ENCODE data around the gene MED17. TPM values are rescaled to one million over a fixed set of nuclear protein-coding genes. Genes with fewer than 3 reads are reported as not detected.

The MED17 gene
- total RNA-seq, 1 experiment from 2014 or later: 29.0 TPM

DNA sequence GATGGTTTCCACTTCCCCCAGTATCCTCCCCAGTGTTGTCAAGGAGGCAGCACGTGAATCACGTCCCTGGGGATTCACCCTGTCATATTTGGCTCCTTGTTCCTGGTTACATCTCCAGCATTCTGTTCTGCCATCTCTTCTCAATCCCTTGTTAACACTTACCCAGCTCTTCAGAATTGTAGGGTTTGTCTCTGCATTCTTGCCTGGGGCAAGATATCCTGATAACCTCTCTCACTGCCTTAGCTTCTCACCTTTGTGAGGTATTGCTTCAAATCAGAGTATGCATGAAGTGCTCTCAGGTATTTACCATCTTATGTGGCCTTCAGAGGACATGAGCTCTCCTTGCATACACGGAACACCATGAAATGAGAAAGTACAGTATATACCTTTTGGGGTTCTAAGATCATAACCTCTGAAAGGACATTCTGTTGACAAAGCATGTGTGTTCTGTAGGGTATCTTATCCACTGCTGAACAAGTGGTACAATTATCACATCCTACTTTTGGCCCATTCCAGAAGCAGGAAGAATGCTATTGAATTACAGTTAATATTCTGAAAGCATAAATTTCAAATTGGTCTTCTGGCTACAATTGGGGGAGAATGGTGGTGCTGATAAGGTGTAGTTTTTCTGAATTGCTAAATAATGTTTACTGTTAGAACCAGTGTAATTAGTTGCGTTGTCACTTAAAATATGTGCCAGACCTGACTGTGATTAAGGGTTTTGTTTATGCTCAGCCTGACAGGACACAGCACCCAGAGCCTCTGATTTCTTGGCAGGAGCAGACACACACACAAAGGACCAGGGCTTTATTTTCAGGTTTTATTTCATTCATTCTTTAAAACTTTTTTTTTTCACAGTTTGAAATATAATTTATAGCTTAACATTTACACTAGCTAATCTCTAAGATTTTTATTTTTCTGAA lies 33.6 kb downstream of the MED17 start:
- Histone ChIP-seq H3K27ac (no peak overlapping the region), H3K9me3 (replicated peaks) (no peaks in the 10 kb centered on the region), H3K36me3 (peaks cover 14% of the 10 kb centered on the region), H3K4me3 (no peak overlapping the region), H3K4me1 (no peaks in the 10 kb centered on the region), H3K27me3 (no peaks in the 10 kb centered on the region)
- DNase-seq: no peak

DNA sequence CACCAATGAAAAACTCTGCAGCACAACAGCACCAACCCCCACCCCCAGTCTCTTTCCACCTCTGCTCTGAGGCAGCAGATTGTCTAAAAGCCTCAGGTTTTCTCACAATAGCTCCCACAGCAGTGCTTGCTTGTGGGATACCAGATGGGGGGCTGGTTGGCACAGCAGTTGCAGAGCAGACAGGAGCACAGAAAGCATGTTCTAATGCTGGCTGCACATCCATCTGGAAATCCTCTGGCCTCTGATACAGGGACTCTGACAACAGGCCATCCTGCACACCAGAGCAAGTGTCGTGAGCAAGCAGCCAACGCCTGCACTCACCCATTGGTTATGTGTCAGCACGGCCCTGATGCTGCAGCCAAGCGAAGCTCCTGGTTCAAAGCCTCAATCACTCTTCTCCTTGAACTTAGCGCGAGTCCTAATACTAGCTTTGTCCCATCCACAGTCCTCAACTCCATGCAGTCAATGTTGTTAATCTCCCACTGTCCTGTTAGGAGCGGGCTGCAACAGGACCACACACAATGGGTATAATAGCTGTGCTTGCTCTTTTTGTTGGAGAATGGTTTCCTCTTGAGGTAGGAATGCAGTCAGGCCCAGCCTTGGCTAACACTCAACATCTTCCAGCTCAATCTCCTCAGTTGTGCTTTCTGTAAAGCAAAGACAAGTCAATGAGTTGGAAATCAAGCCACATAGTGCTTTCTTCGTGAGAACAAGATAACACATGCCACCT lies 36.0 kb downstream of the MED17 start:
- no peak for DNase-seq
- Histone ChIP-seq H3K36me3 (no peaks in the 10 kb centered on the region), H3K4me1 (no peaks in the 10 kb centered on the region), H3K27me3 (no peaks in the 10 kb centered on the region), H3K9me3 (replicated peaks) (no peaks in the 10 kb centered on the region), H3K4me3 (no peak overlapping the region), H3K27ac (no peak overlapping the region)

DNA sequence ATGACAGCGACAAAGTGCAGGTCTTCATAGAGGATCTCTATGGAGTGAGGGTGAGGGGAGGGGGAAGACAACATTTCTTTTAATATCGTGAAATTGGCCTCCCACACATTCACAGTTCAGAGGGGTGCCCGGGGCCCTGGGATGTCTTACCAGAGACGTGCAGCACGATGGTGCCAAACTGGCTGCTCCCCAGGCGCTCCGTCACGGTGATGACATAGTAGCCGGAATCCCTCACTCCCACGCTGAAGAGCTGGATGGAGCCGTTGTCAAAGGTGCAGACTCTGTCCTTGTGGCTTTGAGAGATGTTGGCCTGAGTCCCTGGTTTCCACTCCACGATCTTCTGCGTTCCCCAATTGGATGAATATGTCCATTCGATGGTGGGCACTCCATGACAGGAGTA lies 36.8 kb downstream of the MED17 start:
- no peak for DNase-seq
- H3K4me1 ChIP-seq: no peaks in the 10 kb centered on the region
- no peaks in the 10 kb centered on the region for H3K36me3 ChIP-seq
- H3K4me3 ChIP-seq: no peak overlapping the region
- no peaks in the 10 kb centered on the region for H3K9me3 ChIP-seq (replicated peaks)
- no peaks in the 10 kb centered on the region for H3K27me3 ChIP-seq
- H3K27ac ChIP-seq: no peak overlapping the region

DNA sequence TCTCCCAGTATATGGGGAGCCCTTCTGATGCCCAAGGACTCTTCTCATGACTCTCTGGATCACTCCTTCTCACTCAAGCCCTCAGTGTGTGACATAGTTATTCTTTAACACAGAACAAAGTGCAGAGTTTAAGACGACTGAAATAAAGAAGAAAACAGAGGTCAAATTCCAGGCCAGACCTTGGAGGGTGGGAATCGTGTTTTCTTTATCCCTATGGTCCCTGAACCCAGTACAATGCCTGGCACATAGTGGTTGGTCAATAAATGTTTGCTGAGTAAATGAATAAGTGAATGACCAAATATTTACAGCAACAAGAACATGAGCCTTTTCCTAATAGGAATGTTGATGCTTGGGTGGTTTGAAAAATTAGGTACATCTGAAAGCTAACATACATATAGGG lies 37.5 kb downstream of the MED17 start:
- Histone ChIP-seq H3K36me3 (no peaks in the 10 kb centered on the region), H3K4me1 (no peaks in the 10 kb centered on the region), H3K27ac (no peak overlapping the region), H3K9me3 (replicated peaks) (no peaks in the 10 kb centered on the region), H3K4me3 (no peak overlapping the region), H3K27me3 (no peaks in the 10 kb centered on the region)
- no peak for DNase-seq

DNA sequence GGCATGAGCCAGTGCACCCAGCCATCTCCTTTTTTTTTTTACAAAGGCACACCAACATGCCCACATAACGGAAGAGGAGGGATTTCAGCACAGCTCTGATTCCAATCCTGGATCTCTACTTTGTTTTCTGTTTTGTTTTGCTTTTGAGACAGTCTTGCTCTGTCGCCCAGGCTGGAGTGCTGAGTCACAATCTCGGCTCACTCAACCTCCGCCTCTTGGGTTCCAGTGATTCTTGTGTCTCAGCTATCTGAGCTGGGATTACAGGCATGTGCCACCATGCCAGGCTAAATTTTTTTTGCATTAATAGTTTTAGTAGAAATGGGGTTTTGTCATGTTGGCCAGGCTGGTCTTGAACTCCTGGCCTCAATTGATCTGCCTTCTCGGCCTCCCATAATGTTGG lies 38.3 kb downstream of the MED17 start:
- Histone ChIP-seq H3K36me3 (no peaks in the 10 kb centered on the region), H3K4me3 (no peak overlapping the region), H3K27ac (no peak overlapping the region), H3K9me3 (replicated peaks) (no peaks in the 10 kb centered on the region), H3K27me3 (no peaks in the 10 kb centered on the region), H3K4me1 (no peaks in the 10 kb centered on the region)
- DNase-seq: no peak

DNA sequence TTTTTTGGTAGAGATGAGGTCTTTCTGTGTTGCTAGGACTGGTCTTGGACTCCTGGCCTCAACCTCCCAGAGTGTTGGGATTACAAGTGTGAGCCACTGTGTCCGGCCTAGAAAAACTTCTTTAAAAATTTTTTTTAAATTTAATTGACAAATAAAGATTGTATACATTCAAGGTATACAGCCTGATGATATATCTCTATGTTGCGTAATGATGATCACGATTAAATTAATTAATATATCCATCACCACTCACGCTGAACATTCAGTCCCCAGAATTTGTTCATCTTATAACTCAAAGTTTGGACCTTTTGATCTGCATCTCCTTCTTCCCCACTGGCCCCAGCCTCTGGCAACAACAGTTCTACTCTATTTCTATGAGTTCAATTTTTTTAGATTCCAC lies 39.1 kb downstream of the MED17 start:
- Histone ChIP-seq H3K27me3 (no peaks in the 10 kb centered on the region), H3K4me3 (no peak overlapping the region), H3K4me1 (no peaks in the 10 kb centered on the region), H3K36me3 (no peaks in the 10 kb centered on the region), H3K9me3 (replicated peaks) (no peaks in the 10 kb centered on the region), H3K27ac (no peak overlapping the region)
- DNase-seq: no peak

DNA sequence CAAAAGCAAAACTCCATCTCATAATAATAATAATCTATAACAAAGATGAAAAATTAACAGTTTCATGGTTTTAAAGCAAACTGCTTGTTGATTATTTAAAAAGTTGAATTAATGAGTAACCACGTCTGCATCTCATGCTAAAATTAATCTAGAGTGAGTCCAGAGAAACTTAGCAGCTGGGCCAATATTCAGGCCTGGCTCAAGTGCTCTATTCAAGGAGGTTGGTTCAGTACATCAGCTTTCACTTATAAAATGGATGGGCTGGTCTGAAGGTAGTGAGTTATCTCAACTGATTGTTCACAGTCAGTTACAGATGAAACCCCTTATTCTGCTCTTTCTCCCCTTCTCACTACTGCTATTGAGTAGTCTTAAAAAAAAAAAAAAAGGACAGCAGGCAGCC lies 43.3 kb downstream of the MED17 start:
- no peak overlapping the region for H3K4me3 ChIP-seq
- H3K9me3 ChIP-seq (replicated peaks): no peaks in the 10 kb centered on the region
- no peaks in the 10 kb centered on the region for H3K4me1 ChIP-seq
- no peak for DNase-seq
- no peaks in the 10 kb centered on the region for H3K27me3 ChIP-seq
- no peak overlapping the region for H3K27ac ChIP-seq
- H3K36me3 ChIP-seq: no peaks in the 10 kb centered on the region

DNA sequence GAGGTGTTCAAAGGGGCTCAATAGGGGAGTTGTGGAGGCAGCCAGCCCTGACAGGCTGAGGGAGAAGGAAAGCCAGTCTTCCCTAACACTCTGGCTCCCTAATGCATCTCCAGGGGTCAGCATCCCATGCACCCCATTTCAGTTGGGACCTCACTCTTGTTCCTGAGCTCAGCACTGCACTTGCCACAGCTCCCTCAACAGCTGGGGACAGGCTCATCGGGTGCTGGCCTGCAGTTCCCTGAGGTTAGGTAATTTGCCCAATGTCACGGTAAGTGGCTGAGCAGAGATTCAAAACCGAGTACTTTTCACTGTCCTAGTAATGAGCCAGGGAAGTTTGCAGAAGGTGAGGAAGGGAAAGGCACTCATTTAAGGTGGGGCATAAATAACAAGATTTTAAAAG lies 45.5 kb downstream of the MED17 start:
- H3K27ac ChIP-seq: no peak overlapping the region
- no peak overlapping the region for H3K4me3 ChIP-seq
- H3K27me3 ChIP-seq: no peaks in the 10 kb centered on the region
- H3K4me1 ChIP-seq: no peaks in the 10 kb centered on the region
- no peaks in the 10 kb centered on the region for H3K9me3 ChIP-seq (replicated peaks)
- H3K36me3 ChIP-seq: no peaks in the 10 kb centered on the region
- DNase-seq: no peak

DNA sequence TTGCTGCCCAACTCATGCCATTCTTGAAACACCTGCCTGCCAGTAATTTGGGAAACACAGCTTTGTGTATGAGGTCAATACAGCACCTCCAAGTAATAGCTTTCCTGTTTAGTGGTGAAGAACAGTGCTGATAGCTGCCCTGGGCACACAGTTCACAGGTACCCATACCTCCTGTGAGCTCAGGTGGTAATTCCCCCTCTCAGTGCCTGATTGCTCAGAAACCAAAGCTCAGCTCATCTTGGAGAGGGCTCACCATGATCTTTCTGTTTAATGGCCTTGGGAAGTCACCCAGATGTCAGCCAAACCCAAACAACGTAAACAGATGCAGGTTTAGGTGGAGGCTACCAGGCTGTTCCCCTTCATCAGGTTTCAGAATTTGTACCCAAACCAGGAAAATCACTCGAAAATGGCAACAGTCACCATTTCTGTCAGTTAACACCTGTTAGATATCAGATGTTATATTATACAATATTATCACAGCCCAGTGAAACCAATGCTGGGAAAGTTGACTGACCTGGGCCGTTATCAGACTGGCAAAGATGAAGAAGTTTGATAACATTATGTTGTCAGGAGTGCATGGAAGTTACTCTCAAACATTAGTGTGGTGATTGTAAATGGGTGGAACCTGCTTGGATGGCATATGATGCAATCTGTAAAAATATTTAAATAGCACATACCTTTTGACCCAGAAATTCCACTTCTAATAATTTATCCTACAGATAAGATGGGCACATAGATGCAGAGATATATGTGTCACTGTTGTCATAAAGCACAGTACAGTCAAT lies 47.5 kb downstream of the MED17 start:
- no peaks in the 10 kb centered on the region for H3K27me3 ChIP-seq

DNA sequence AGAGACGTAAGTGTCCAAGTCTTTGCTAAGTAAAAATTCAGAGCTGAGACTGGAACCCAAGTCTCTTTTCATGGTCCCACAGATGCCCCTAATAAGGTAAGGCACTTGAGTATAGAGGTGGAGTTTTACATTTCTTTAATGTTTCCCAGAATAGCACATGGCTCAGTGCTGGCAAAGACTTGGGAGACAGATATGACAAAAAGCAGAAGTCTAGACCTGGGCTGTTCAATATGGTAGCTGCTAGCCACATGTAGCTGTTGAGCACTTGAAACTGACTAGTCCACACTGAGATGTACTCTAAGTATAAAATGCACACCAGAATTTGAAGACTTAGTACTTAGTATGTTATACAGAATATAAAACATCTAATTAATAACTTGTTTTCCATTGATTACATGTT lies 48.7 kb downstream of the MED17 start:
- Histone ChIP-seq H3K4me1 (no peaks in the 10 kb centered on the region), H3K27ac (no peak overlapping the region), H3K27me3 (no peaks in the 10 kb centered on the region), H3K4me3 (no peak overlapping the region), H3K9me3 (replicated peaks) (no peaks in the 10 kb centered on the region), H3K36me3 (no peaks in the 10 kb centered on the region)
- DNase-seq: no peak

More for the DNA sequence above, 47.5 kb downstream of the MED17 start:
- Histone ChIP-seq H3K4me1 (no peaks in the 10 kb centered on the region), H3K4me3 (no peak overlapping the region), H3K9me3 (replicated peaks) (no peaks in the 10 kb centered on the region), H3K27ac (no peak overlapping the region), H3K36me3 (no peaks in the 10 kb centered on the region)
- no peak for DNase-seq

DNA sequence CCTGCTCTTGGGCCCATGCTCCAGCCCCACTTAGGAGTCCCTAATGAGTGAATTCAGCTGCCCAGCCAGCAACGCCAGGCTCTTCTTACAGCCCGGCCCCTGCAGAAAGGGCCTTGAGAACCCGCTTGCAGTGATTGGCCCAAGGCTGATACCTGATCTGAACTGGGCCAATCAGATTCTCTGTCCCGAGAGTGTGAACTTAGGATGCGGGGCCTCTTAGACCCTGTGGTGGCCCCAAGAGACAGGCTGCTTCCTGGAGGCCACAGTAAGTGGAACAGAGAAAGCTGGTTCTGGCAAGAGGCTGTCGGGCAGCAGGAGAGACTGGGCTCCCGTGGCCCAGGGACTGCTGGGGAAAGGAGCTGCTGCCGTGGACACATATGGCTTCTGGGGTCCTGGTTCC lies 54.9 kb downstream of the MED17 start:
- H3K4me3 ChIP-seq: no peak overlapping the region
- H3K27me3 ChIP-seq: no peaks in the 10 kb centered on the region
- no peaks in the 10 kb centered on the region for H3K9me3 ChIP-seq (replicated peaks)
- no peaks in the 10 kb centered on the region for H3K36me3 ChIP-seq
- no peak overlapping the region for H3K27ac ChIP-seq
- no peaks in the 10 kb centered on the region for H3K4me1 ChIP-seq
- DNase-seq: peak; percentile 7 to 48

DNA sequence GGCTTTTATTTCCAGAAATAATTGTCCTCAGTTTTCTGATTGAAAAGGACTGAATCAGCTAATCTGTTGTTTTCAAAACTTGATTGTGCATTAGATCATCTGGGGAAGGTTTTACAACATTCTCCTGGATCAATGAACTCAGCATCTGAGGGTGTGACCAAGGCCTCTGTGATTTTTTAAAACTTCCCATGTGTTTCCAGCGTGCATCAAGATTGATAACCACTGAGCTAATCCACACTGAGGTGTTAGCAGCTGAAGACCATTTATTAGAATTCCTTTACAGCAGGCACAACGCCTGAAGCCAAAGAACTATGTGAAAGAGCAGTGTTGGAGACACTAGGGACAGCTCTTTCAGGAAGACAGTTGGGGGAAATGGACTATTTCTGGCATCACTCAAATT lies 56.1 kb downstream of the MED17 start:
- H3K27me3 ChIP-seq: no peaks in the 10 kb centered on the region
- H3K36me3 ChIP-seq: no peaks in the 10 kb centered on the region
- no peak for DNase-seq
- H3K27ac ChIP-seq: no peak overlapping the region
- no peaks in the 10 kb centered on the region for H3K9me3 ChIP-seq (replicated peaks)
- H3K4me3 ChIP-seq: no peak overlapping the region
- H3K4me1 ChIP-seq: no peaks in the 10 kb centered on the region

DNA sequence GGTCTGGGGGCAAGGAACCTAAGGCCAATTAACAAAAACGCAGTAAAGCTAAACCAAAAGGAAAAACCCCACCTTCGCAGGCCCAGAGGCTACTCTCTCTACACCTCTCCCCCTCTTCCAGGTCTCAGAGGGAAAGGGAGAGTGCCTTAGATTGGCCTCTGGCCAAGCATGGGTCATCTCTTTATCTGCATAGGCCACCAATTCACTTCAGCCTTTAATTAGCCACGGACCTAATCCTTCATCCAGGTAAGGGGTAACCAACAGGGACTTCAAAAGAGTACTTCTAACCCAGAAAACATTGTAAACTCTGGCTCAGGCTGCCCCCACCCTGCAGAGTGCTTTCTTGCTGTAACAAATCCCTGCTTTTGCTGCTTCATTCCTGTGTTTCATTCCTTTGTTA lies 56.9 kb downstream of the MED17 start:
- Histone ChIP-seq H3K4me3 (no peak overlapping the region), H3K36me3 (no peaks in the 10 kb centered on the region), H3K9me3 (replicated peaks) (no peaks in the 10 kb centered on the region), H3K27ac (no peak overlapping the region), H3K4me1 (no peaks in the 10 kb centered on the region), H3K27me3 (no peaks in the 10 kb centered on the region)
- no peak for DNase-seq

DNA sequence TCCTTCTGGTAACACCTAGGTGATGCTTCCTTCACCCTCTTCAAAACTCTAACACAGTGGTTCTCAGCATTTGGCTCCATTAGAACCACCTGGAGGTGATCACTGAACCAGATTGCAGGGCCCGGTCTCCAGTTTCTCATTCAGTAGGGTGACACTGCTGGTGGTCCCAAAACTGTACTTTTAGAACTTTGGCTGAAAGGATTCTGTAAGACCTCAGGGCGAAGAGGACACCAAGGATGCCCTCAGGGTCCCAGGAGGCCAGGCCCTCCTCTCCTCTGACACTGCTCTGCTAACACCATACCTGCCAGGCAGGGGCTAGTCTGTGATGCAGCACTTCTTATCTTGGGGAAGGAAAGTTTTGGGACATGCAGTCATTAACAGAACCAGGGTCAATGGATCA lies 57.4 kb downstream of the MED17 start:
- no peak overlapping the region for H3K4me3 ChIP-seq
- H3K4me1 ChIP-seq: no peaks in the 10 kb centered on the region
- DNase-seq: no peak
- no peak overlapping the region for H3K27ac ChIP-seq
- no peaks in the 10 kb centered on the region for H3K27me3 ChIP-seq
- H3K36me3 ChIP-seq: no peaks in the 10 kb centered on the region
- H3K9me3 ChIP-seq (replicated peaks): no peaks in the 10 kb centered on the region

DNA sequence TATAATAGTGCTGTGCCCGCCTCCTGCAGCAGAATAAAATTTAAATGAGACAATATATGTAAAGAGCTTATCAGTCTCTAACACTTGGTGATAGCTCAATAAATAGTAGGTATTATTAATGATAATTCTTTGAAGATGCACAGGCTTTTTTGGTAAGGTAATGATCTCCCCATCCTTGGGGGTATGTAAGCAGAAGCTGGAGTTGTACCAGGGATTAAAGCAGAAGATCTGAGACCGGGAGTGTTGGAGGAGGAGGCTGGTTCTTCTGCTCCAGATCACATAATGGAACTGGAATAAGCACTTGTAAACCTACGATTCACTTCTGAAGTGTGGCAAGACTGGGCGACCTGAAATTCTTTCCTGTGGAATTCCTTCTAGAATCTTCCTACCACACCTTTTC lies 58.0 kb downstream of the MED17 start:
- H3K9me3 ChIP-seq (replicated peaks): no peaks in the 10 kb centered on the region
- no peaks in the 10 kb centered on the region for H3K27me3 ChIP-seq
- no peaks in the 10 kb centered on the region for H3K36me3 ChIP-seq
- DNase-seq: no peak
- H3K4me3 ChIP-seq: no peak overlapping the region
- no peak overlapping the region for H3K27ac ChIP-seq
- no peaks in the 10 kb centered on the region for H3K4me1 ChIP-seq
